ENCODE measurements around the gene REEP1.

- TF ChIP-seq CTCF (IDR thresholded peaks at IDR 0.05; ENCODE audit: low read length) (no peak), EZH2 (IDR thresholded peaks at IDR 0.05; ENCODE audit: borderline replicate concordance, low read length) (no peak)
Measured at GRCh38 chr2:86283411-86284030, 53.9 kb downstream of the REEP1 start.
